OCI-LY1 (cell line): ENCODE data around the gene KIF25.

Experiments used
- H2AFZ ChIP-seq: fragments of 200-600 bp; sonication (generic), shearing (Covaris generic); 2 replicates; pipeline ENCODE4 v1.6.0; 2014; ENCODE audit warnings: antibody characterized with exemption, mild to moderate bottlenecking, low read length
- H3F3A ChIP-seq: fragments of 200-600 bp; sonication (generic), shearing (Covaris generic); 2 replicates; pipeline ENCODE4 v1.6.0; 2014; ENCODE audit warnings: mild to moderate bottlenecking, antibody characterized with exemption, low read length, moderate library complexity; ENCODE audit not compliant: insufficient read depth
- H3K27ac ChIP-seq: fragments of 200-600 bp; sonication (generic); 2 replicates; pipeline ENCODE4 v1.5.1; 2014; ENCODE audit warnings: low read length, mixed run types, mild to moderate bottlenecking, low read depth; ENCODE audit not compliant: poor library complexity, severe bottlenecking
- H3K27me3 ChIP-seq: fragments of 200-600 bp; sonication (generic); 2 replicates; pipeline ENCODE4 v1.6.0; 2014; ENCODE audit warnings: antibody characterized with exemption, mild to moderate bottlenecking, low read length, moderate library complexity; ENCODE audit not compliant: insufficient read depth
- H3K36me3 ChIP-seq: fragments of 200-600 bp; sonication (generic); 2 replicates; pipeline ENCODE4 v1.6.1; 2014; ENCODE audit warnings: mild to moderate bottlenecking, antibody characterized with exemption, low read length, moderate library complexity, mixed read lengths; ENCODE audit not compliant: insufficient read depth
- H3K4me1 ChIP-seq: fragments of 200-600 bp; sonication (generic); 2 replicates; pipeline ENCODE4 v1.5.1; 2014; ENCODE audit warnings: mild to moderate bottlenecking, low read length, moderate library complexity; ENCODE audit not compliant: insufficient read depth, severe bottlenecking
- H3K4me2 ChIP-seq: fragments of 200-600 bp; sonication (generic), shearing (Covaris generic); 2 replicates; pipeline ENCODE4 v1.6.1; 2014; ENCODE audit warnings: low read length
- H3K4me3 ChIP-seq: fragments of 200-600 bp; sonication (generic); 2 replicates; pipeline ENCODE4 v1.5.1; 2014; ENCODE audit warnings: low read length, low read depth, mild to moderate bottlenecking, mixed read lengths; ENCODE audit not compliant: poor library complexity, severe bottlenecking
- H3K79me2 ChIP-seq: fragments of 200-600 bp; shearing (Covaris generic); 2 replicates; pipeline ENCODE4 v1.6.1; 2016; ENCODE audit warnings: mixed run types, low read length, mixed read lengths; ENCODE audit not compliant: insufficient read depth
- H3K9ac ChIP-seq: fragments of 200-600 bp; sonication (generic), shearing (Covaris generic); 2 replicates; pipeline ENCODE4 v1.6.1; 2014; ENCODE audit warnings: mild to moderate bottlenecking, low read length, mixed read lengths
- H3K9me2 ChIP-seq: fragments of 200-600 bp; sonication (generic), shearing (Covaris generic); 2 replicates; pipeline ENCODE4 v1.6.1; 2014; ENCODE audit warnings: low read depth, mild to moderate bottlenecking, low read length, mixed read lengths
- H3K9me3 ChIP-seq: fragments of 200-600 bp; shearing (Covaris generic); 2 replicates; pipeline ENCODE4 v1.6.1; 2014; ENCODE audit warnings: low read length, mixed read lengths
- H4K20me1 ChIP-seq: fragments of 200-600 bp; sonication (generic), shearing (Covaris generic); 2 replicates; pipeline ENCODE4 v1.6.0; 2016; ENCODE audit warnings: mild to moderate bottlenecking, low read length; ENCODE audit not compliant: insufficient read depth
- CTCF ChIP-seq: fragments of 200-600 bp; sonication (generic), shearing (Covaris generic); IDR thresholded peaks from 2 replicates; pipeline ENCODE4 v1.5.1; 2017; ENCODE audit warnings: mild to moderate bottlenecking, antibody characterized with exemption, low read length, moderate library complexity, mixed read lengths
- EZH2 ChIP-seq: fragments of 200-600 bp; sonication (generic), shearing (Covaris generic); IDR thresholded peaks from 2 replicates; pipeline ENCODE4 v1.8.0; 2017; ENCODE audit warnings: borderline replicate concordance, mixed run types, mild to moderate bottlenecking, antibody characterized with exemption, low read length, moderate library complexity, mixed read lengths

Gene KIF25

GRCh38 chr6:168033791-168034190 lies 36.3 kb downstream of the KIF25 start:
- Histone ChIP-seq H3K4me3 (no peak overlapping the region), H3K4me1 (no peaks in the 10 kb centered on the region), H3K9ac (no peak overlapping the region), H3K36me3 (no peaks in the 10 kb centered on the region), H3K4me2 (no peak overlapping the region), H2AFZ (no peak overlapping the region), H3K9me3 (no peaks in the 10 kb centered on the region), H3K27me3 (no peaks in the 10 kb centered on the region; the same call in 1 of the 2 replicates), H4K20me1 (no peaks in the 10 kb centered on the region), H3F3A (no peaks in the 10 kb centered on the region), H3K9me2 (no peaks in the 10 kb centered on the region), H3K79me2 (no peaks in the 10 kb centered on the region), H3K27ac (no peak overlapping the region)
- TF ChIP-seq EZH2, result no peak
- no peak for TF ChIP-seq CTCF

- Histone ChIP-seq H3K27ac (no peak overlapping the region), H2AFZ (no peak overlapping the region), H3K36me3 (no peaks in the 10 kb centered on the region; the same call in 1 of the 2 replicates), H3K79me2 (no peaks in the 10 kb centered on the region), H3K9me2 (no peaks in the 10 kb centered on the region), H3F3A (no peaks in the 10 kb centered on the region), H3K4me2 (no peak overlapping the region), H3K9me3 (no peaks in the 10 kb centered on the region), H3K4me3 (no peak overlapping the region), H3K4me1 (no peaks in the 10 kb centered on the region), H3K9ac (no peak overlapping the region), H3K27me3 (peaks cover 4% of the 10 kb centered on the region; the same call in 1 of the 2 replicates), H4K20me1 (no peaks in the 10 kb centered on the region)
- TF ChIP-seq CTCF (no peak), EZH2 (no peak)
Observed at GRCh38 chr6:168034537-168034936, 37.1 kb downstream of the KIF25 start.

- Histone ChIP-seq H3F3A (no peaks in the 10 kb centered on the region), H3K4me2 (no peak overlapping the region), H3K9me3 (no peaks in the 10 kb centered on the region), H3K4me1 (no peaks in the 10 kb centered on the region), H3K4me3 (no peak overlapping the region), H3K79me2 (no peaks in the 10 kb centered on the region), H4K20me1 (no peaks in the 10 kb centered on the region), H3K9ac (no peak overlapping the region), H3K9me2 (no peaks in the 10 kb centered on the region), H3K27ac (no peak overlapping the region), H3K36me3 (no peaks in the 10 kb centered on the region; the same call in 1 of the 2 replicates), H3K27me3 (peaks cover 6% of the 10 kb centered on the region; the same call in 1 of the 2 replicates), H2AFZ (no peak overlapping the region)
- no peak for TF ChIP-seq CTCF
- no peak for TF ChIP-seq EZH2
Observed at GRCh38 chr6:168035098-168035660, 37.7 kb downstream of the KIF25 start.
